Psoas muscle (tissue), 8 donors: Measurements from ENCODE around the gene RNF220. TPM values are rescaled to one million over a fixed set of nuclear protein-coding genes. Genes with fewer than 3 reads are reported as not detected.

Experiments
- ATAC-seq, 4 donors: fragments of 200-7000 bp; cut with Tn5 transposase; one replicate each; pipeline ENCODE4 v1.9.1; 2020; ENCODE audit warnings: moderate library complexity in 3 of 4, mild to moderate bottlenecking in 2 of 4
- DNase-seq, 2 donors: peaks; one replicate each; pipeline ENCODE4 v3.0.0-alpha.2; 2020
- H3K27ac ChIP-seq: fragments of 200-600 bp; one replicate; pipeline ENCODE4 v1.8.0; 2022
- H3K27me3 ChIP-seq, 3 donors: fragments of 200-600 bp in 1 of 3; one replicate each; pipeline versions ENCODE4 v1.6.1 to v1.8.0; 2013 to 2022; ENCODE audit warnings: low read length in 2 of 3, mild to moderate bottlenecking in 2 of 3, moderate library complexity in 1 of 3; ENCODE audit not compliant: insufficient read depth in 3 of 3
- H3K36me3 ChIP-seq, 2 donors: fragments of 200-600 bp in 1 of 2; one replicate each; pipeline versions ENCODE4 v1.6.1 to v1.8.0; 2013 to 2022; ENCODE audit warnings: low read depth in 1 of 2, mild to moderate bottlenecking in 1 of 2, moderate library complexity in 1 of 2; ENCODE audit not compliant: insufficient read depth in 1 of 2
- H3K4me1 ChIP-seq: fragments of 200-600 bp; one replicate; pipeline ENCODE4 v1.8.0; 2022
- H3K4me3 ChIP-seq: fragments of 200-600 bp; one replicate; pipeline ENCODE4 v1.8.0; 2022; ENCODE audit warnings: mild to moderate bottlenecking
- H3K9me3 ChIP-seq: fragments of 200-600 bp; one replicate; pipeline ENCODE4 v1.8.0; 2022
- WGBS, 3 donors: extraction: QIAGEN DNeasy Blood & Tissue Kit; methylation state at CpG; one replicate each; pipeline versions ENCODE4 v1.1.6 to v1.1.7; 2013; 5-methylcytosine and 5-hydroxymethylcytosine counted together
- intact Hi-C, 2 donors: fragments of 100-400 bp; cut with DNase I; formaldehyde crosslinking; loops; one replicate each; pipeline versions ENCODE4 v1.11.0 to v1.14.2; 2022
- polyA plus RNA-seq, 3 donors: library from polyadenylated mRNA; stranded (reverse); fragments of 200-250 nt; gene quantifications; one replicate each; pipeline ENCODE4 v1.2.3, GENCODE V29; 2013
- total RNA-seq, 4 donors: library from RNA; stranded (reverse); fragmentation: NEBNext Ultra II Directional in 2 of 4; extraction: Animal tissue kit (Norgen Biotek cat#: 25700) in 2 of 4; gene quantifications; one replicate each; pipeline versions ENCODE4 v1.2.1 to v1.2.4, GENCODE V29; 2021 to 2023
- TF ChIP-seq, protein P1 (sequence below): fragments of 200-600 bp; IDR thresholded peaks from one replicate; pipeline ENCODE4 v1.8.0; 2022; ENCODE audit warnings: antibody characterized with exemption
- donor health status: healthy with polysubstance abuse.
- donor health status: DM: no; HTN: no; CAD: no; lungs with moderate emphysema.
- donor health status: Bipolar disorder and iron deficiency.
- donor health status: healthy.
- donor health status: DM: yes; HTN: yes; CAD: no.
- donor health status: DM: no; HTN: no; CAD: no.
- donor health status: DM: no; HTN: no; CAD: no.
- donor health status: DM: yes; HTN: yes; CAD: no.

Gene RNF220
- total and polyA plus RNA-seq, 7 donors = 61.1 to 133 (median 75.5) TPM

GRCh38 chr1:44553127-44553758 lies 148.2 kb downstream of the RNF220 start:
- H3K27ac ChIP-seq = no peak overlapping the region
- DNase-seq = no peak
- H3K27me3 ChIP-seq = peaks cover 0 to 1% (median 0%) of the 10 kb centered on the region in 3 donors
- no peaks in the 10 kb centered on the region for H3K36me3 ChIP-seq
- H3K4me1 ChIP-seq = no peaks in the 10 kb centered on the region
- TF ChIP-seq, protein P1, sequence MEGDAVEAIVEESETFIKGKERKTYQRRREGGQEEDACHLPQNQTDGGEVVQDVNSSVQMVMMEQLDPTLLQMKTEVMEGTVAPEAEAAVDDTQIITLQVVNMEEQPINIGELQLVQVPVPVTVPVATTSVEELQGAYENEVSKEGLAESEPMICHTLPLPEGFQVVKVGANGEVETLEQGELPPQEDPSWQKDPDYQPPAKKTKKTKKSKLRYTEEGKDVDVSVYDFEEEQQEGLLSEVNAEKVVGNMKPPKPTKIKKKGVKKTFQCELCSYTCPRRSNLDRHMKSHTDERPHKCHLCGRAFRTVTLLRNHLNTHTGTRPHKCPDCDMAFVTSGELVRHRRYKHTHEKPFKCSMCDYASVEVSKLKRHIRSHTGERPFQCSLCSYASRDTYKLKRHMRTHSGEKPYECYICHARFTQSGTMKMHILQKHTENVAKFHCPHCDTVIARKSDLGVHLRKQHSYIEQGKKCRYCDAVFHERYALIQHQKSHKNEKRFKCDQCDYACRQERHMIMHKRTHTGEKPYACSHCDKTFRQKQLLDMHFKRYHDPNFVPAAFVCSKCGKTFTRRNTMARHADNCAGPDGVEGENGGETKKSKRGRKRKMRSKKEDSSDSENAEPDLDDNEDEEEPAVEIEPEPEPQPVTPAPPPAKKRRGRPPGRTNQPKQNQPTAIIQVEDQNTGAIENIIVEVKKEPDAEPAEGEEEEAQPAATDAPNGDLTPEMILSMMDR = no peak
- H3K9me3 ChIP-seq = no peaks in the 10 kb centered on the region
- no peak for ATAC-seq
- intact Hi-C loops = no loop called here
- 34 to 62% (median 36%) methylated on average over 3 of the region's 3 CpGs for WGBS, 3 donors
- H3K4me3 ChIP-seq = no peak overlapping the region

DNA sequence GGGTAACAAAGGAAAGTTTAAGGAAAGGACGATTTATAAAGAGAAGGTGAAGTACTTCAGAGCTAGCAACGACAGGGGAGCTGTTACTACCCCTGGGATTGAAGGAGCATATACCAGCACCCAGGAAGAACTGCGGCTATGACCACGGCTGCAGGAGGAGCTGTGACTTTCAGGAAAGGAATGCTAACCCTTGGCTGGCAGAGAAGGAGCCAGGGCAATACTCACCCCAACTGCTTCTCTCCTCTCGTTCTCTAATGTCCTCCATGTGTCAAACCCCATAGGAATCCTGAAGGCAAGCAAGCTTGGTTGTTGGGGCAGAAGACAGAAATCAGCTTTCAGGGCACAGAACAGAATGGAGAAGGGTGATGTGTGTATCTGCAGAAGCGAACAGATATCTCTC lies 148.7 kb downstream of the RNF220 start:
- DNase-seq = no peak
- H3K27me3 ChIP-seq = peaks cover 0 to 2% (median 1%) of the 10 kb centered on the region in 3 donors
- intact Hi-C loops = no loop called here
- TF ChIP-seq, protein P1 = no peak
- no peaks in the 10 kb centered on the region for H3K36me3 ChIP-seq
- 68 to 73% (median 71%) methylated on average over 6 of the region's 6 CpGs for WGBS, 3 donors
- ATAC-seq = no peak
- no peaks in the 10 kb centered on the region for H3K9me3 ChIP-seq
- no peak overlapping the region for H3K4me3 ChIP-seq
- H3K4me1 ChIP-seq = no peaks in the 10 kb centered on the region
- no peak overlapping the region for H3K27ac ChIP-seq

DNA sequence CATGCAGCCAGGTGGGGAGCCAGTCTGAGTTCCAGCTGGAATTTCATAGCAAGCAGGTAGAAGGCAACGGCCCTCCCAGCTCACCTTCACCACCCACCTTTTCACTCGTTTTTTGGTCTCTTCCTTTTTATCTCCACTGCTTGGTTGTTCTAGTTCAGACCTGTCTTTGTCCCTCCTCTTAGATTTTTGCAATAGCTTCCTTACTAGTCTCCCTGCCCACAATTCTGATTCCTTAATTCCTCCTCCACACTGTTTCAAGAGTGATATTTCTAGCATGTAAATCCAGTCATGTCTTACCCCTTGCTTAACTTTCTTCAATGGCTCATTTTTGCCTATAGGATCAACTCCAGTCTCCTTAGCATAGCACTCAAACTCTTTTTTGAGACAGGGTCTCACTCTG lies 149.7 kb downstream of the RNF220 start:
- ATAC-seq = no peak
- intact Hi-C loops = no loop called here
- no peaks in the 10 kb centered on the region for H3K9me3 ChIP-seq
- TF ChIP-seq, protein P1 = no peak
- H3K27ac ChIP-seq = no peak overlapping the region
- no peak overlapping the region for H3K4me3 ChIP-seq
- no peak for DNase-seq
- 61 to 65% (median 65%) methylated on average over 2 of the region's 2 CpGs for WGBS, 3 donors
- peaks cover 0 to 11% (median 6%) of the 10 kb centered on the region in 3 donors for H3K27me3 ChIP-seq
- no peaks in the 10 kb centered on the region for H3K4me1 ChIP-seq
- H3K36me3 ChIP-seq = no peaks in the 10 kb centered on the region

DNA sequence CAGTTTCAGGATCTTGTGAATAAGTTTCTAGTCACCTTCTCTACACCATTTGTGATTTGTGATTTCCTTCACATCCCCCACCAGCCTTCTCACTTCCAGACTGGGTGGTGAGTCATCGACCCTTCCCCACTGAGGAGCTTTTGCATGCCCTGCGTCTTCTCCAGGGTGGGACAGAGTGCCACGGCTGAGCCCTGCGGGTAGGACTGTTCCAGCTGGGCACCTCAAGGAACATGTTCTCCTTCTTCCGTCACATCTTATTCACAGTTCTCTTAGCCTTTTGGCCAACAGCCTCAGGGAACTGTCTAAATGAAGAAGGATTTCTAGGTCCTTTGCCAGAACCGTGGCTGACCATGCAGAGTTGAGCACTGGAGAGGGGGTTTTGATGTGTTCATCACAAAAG lies 152.7 kb downstream of the RNF220 start:
- H3K4me1 ChIP-seq = no peaks in the 10 kb centered on the region
- intact Hi-C loops = no loop called here
- peaks cover 0 to 11% (median 5%) of the 10 kb centered on the region in 3 donors for H3K27me3 ChIP-seq
- TF ChIP-seq, protein P1 = no peak
- H3K4me3 ChIP-seq = no peak overlapping the region
- H3K9me3 ChIP-seq = no peaks in the 10 kb centered on the region
- 66 to 67% (median 66%) methylated on average over 6 of the region's 6 CpGs for WGBS, 3 donors
- no peak overlapping the region for H3K27ac ChIP-seq
- DNase-seq = no peak
- ATAC-seq = no peak
- no peaks in the 10 kb centered on the region for H3K36me3 ChIP-seq

DNA sequence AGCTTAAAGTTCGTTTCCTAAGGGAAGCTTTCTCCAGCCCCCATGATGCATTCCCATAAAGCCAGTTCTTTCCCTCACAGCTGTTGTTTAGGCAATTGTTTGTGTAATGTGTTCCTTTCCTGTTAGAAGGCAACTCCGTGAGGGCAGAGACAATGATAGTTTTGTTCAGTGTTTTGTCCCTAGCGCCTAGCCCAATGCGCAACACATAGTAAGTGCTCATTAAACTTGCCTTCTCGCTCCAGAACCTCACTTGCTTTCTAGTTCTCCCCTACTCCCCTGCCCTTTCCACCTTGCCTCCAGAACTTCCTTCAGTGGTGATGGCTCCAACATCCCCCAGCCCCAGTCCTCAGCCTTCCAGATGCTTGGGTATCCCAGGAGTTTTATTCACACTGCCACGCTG lies 153.8 kb downstream of the RNF220 start:
- peaks cover 0 to 11% (median 7%) of the 10 kb centered on the region in 3 donors for H3K27me3 ChIP-seq
- 67 to 70% (median 69%) methylated on average over 6 of the region's 6 CpGs for WGBS, 3 donors
- no peaks in the 10 kb centered on the region for H3K9me3 ChIP-seq
- intact Hi-C loops = no loop called here
- H3K4me1 ChIP-seq = no peaks in the 10 kb centered on the region
- no peaks in the 10 kb centered on the region for H3K36me3 ChIP-seq
- ATAC-seq = no peak
- no peak overlapping the region for H3K27ac ChIP-seq
- DNase-seq = no peak
- TF ChIP-seq, protein P1 = no peak
- H3K4me3 ChIP-seq = no peak overlapping the region
